Measurements from ENCODE around the gene ALKBH4.

DNA sequence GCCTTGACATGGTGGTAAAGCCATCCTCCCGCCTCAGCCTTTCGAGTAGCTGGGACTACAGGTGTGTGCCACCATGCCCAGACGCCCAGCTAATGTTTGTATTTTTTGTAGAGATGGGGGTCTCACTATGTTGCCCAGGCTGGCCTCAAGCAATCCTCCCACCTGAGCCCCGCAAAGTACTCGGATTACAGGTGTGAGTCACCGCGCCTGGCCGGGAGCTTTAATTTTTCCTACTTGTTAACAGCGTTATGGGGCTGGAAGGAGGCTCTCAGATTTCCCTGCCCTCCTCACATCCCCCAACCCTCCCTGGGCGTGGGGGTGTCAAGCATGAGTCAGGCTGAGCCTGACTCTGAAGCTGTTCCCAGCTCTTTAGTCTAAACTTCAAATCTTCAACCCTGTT lies 8.3 kb downstream of the ALKBH4 start:
- TF ChIP-seq, protein P1, sequence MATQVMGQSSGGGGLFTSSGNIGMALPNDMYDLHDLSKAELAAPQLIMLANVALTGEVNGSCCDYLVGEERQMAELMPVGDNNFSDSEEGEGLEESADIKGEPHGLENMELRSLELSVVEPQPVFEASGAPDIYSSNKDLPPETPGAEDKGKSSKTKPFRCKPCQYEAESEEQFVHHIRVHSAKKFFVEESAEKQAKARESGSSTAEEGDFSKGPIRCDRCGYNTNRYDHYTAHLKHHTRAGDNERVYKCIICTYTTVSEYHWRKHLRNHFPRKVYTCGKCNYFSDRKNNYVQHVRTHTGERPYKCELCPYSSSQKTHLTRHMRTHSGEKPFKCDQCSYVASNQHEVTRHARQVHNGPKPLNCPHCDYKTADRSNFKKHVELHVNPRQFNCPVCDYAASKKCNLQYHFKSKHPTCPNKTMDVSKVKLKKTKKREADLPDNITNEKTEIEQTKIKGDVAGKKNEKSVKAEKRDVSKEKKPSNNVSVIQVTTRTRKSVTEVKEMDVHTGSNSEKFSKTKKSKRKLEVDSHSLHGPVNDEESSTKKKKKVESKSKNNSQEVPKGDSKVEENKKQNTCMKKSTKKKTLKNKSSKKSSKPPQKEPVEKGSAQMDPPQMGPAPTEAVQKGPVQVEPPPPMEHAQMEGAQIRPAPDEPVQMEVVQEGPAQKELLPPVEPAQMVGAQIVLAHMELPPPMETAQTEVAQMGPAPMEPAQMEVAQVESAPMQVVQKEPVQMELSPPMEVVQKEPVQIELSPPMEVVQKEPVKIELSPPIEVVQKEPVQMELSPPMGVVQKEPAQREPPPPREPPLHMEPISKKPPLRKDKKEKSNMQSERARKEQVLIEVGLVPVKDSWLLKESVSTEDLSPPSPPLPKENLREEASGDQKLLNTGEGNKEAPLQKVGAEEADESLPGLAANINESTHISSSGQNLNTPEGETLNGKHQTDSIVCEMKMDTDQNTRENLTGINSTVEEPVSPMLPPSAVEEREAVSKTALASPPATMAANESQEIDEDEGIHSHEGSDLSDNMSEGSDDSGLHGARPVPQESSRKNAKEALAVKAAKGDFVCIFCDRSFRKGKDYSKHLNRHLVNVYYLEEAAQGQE (IDR thresholded peaks at IDR 0.05; ENCODE audit: borderline replicate concordance), result no peak
- TF ChIP-seq SMC3 (conservative IDR thresholded peaks at IDR 0.05; ENCODE audit: poor library complexity) (no peak), CTCF (IDR thresholded peaks at IDR 0.05; ENCODE audit: poor library complexity, severe bottlenecking) (no peak), EP300 (conservative IDR thresholded peaks at IDR 0.05; ENCODE audit: poor library complexity, severe bottlenecking) (no peak), RAD21 (conservative IDR thresholded peaks at IDR 0.05) (no peak), POLR2AphosphoS5 (IDR thresholded peaks at IDR 0.05) (no peak), TAF1 (IDR thresholded peaks at IDR 0.05; ENCODE audit: low read depth) (no peak)
